ENCODE measurements around the gene APOL1.

- TF ChIP-seq CTCF (IDR thresholded peaks at IDR 0.05) = no peak
- TF ChIP-seq ZFX (IDR thresholded peaks at IDR 0.05; ENCODE audit: borderline replicate concordance) = no peak
These were observed 51.5 kb downstream of the APOL1 start for GRCh38 chr22:36304429-36304828.

Measured in 22Rv1 (cell line).